Tibial artery (tissue), 4 donors: ENCODE measurements around the gene COQ4.
A peak's percentile ranks its signal among the peaks of the same experiment; 100 is the strongest.
"Not testable (repeated sequence)": the region's sequence is repeated elsewhere in the genome, so short reads cannot be mapped to it uniquely, and the experiment has no call there.

Experiments
- DNase-seq, 2 donors: peaks; one replicate each; pipeline ENCODE4 v3.0.0-alpha.2; 2019
- H3K27ac ChIP-seq, 2 donors: fragments of 200-600 bp; sonication (generic) in 1 of 2; 1 replicate in 1 of 2; 2 replicates in 1 of 2; pipeline ENCODE4 v1.5.1; 2018 to 2019; ENCODE audit warnings: mild to moderate bottlenecking in 1 of 2
- H3K27me3 ChIP-seq, 2 donors: fragments of 200-600 bp; sonication (generic) in 1 of 2; one replicate each; pipeline versions ENCODE4 v1.5.1 to v1.6.0; 2016 to 2019
- H3K36me3 ChIP-seq, 3 donors: fragments of 200-600 bp; sonication (generic) in 2 of 3; one replicate each; pipeline ENCODE4 v1.5.1; 2016 to 2019; ENCODE audit warnings: mild to moderate bottlenecking in 2 of 3
- H3K4me1 ChIP-seq, 4 donors: fragments of 200-600 bp; sonication (generic) in 2 of 4; 1 replicate in 3 of 4; 2 replicates in 1 of 4; pipeline ENCODE4 v1.5.1; 2016 to 2019
- H3K4me3 ChIP-seq, 2 donors: fragments of 200-600 bp; sonication (generic) in 1 of 2; 1 replicate in 1 of 2; 2 replicates in 1 of 2; pipeline ENCODE4 v1.5.1; 2018 to 2019; ENCODE audit warnings: mild to moderate bottlenecking in 2 of 2
- H3K9me3 ChIP-seq, 3 donors: fragments of 200-600 bp; sonication (generic) in 1 of 3; one replicate each; pipeline ENCODE4 v1.5.1; 2016 to 2019
- intact Hi-C: fragments of 100-400 bp; cut with DNase I; formaldehyde crosslinking; loops from one replicate; pipeline ENCODE4 v1.15.0; 2023; ENCODE audit warnings: low total_unique reads
- TF ChIP-seq, protein P1 (sequence below), 2 experiments: fragments of 200-600 bp in 1 of 2; fragments of 450-650 bp in 1 of 2; IDR thresholded peaks; one replicate each; pipeline ENCODE4 v1.5.1; 2017 to 2019; ENCODE audit warnings: antibody characterized with exemption in 2 of 2, mild to moderate bottlenecking in 1 of 2, moderate library complexity in 1 of 2

The COQ4 gene

DNA sequence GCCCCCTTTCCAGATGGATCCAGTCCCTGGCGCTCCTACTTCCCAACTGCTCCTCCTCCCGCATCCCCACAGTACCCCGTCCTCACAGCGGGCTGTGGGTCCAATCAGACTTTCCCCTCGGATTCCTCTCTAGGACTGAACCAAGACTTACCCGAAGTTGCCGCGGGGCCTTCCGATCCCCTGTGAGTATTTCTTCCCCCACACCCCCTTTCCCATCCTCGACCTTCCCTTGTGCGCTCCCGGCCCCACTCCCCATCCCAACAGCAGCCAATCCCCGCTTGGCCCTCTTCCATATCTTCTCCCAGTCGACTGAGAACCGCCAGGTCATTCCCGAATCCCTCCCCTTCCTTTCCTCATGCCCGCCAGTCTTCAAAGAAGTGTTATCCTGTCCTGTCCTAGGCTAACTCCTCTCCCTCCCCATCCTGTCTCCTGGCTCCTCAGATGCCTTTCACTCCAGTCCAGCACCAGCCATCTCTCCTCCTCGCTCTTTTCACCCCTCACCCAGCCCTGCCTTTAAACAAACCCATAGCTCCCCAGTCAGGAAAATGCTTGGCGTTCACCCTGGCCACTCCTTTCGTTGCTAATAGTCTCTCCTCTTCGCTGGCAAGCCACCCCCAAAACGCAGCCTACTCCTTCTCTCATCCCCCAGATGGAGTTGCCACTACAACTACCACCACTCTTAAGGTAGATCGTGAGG, 45.9 kb upstream of the COQ4 start:
- peak overlapping the region; percentile 80 to 83 for H3K27ac ChIP-seq
- H3K36me3 ChIP-seq: peaks cover 14 to 19% (median 19%) of the 10 kb centered on the region in 3 donors
- H3K4me1 ChIP-seq: peaks cover 0 to 29% (median 22%) of the 10 kb centered on the region in 4 donors
- H3K9me3 ChIP-seq: no peaks in the 10 kb centered on the region
- no peaks in the 10 kb centered on the region for H3K27me3 ChIP-seq
- peak overlapping the region; percentile 68 to 94 for H3K4me3 ChIP-seq
- TF ChIP-seq, protein P1, sequence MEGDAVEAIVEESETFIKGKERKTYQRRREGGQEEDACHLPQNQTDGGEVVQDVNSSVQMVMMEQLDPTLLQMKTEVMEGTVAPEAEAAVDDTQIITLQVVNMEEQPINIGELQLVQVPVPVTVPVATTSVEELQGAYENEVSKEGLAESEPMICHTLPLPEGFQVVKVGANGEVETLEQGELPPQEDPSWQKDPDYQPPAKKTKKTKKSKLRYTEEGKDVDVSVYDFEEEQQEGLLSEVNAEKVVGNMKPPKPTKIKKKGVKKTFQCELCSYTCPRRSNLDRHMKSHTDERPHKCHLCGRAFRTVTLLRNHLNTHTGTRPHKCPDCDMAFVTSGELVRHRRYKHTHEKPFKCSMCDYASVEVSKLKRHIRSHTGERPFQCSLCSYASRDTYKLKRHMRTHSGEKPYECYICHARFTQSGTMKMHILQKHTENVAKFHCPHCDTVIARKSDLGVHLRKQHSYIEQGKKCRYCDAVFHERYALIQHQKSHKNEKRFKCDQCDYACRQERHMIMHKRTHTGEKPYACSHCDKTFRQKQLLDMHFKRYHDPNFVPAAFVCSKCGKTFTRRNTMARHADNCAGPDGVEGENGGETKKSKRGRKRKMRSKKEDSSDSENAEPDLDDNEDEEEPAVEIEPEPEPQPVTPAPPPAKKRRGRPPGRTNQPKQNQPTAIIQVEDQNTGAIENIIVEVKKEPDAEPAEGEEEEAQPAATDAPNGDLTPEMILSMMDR (IDR thresholded peaks at IDR 0.05): no peak
- peak in 1 of 2 donors; percentile 38 for DNase-seq
- intact Hi-C loops: no loop called here

- H3K4me3 ChIP-seq, H3K27ac ChIP-seq, DNase-seq, H3K27me3 ChIP-seq, intact Hi-C loops, H3K36me3 ChIP-seq, H3K9me3 ChIP-seq: not testable (repeated sequence)
- peaks cover 0 to 22% (median 14%) of the 10 kb centered on the region in 4 donors for H3K4me1 ChIP-seq
These were observed 43.3 kb upstream of the COQ4 start for GRCh38 chr9:128279088-128280073.

DNA sequence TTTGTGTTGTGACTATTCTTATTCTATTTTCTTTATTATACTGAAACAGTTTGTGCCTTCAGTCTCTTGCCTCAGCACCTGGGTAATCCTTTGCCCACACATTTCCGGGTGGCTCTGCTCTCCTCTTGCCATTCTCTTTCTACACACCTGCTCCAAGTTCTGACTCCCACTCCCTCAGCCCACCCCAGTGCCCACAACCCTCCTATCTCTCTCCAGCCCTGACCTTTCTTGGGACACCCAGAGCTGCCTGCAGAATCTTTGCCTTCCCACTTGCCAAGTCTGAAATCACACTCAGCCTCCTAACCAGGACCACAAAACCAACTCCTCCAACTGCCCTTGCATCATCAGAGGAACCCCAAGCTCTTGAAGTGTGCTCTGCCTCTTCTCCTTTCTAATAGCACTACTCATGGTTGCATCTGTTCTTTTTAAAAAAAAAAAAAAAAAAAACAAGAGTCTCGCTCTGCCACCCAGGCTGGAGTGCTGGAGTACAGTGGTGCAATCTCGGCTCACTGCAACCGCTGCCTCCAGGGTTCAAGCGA, 42.5 kb upstream of the COQ4 start:
- DNase-seq: no peak
- TF ChIP-seq, protein P1 (IDR thresholded peaks at IDR 0.05): no peak
- Histone ChIP-seq H3K27ac (no peak overlapping the region), H3K4me1 (peaks cover 0 to 14% (median 7%) of the 10 kb centered on the region in 4 donors), H3K9me3 (no peaks in the 10 kb centered on the region), H3K4me3 (no peak overlapping the region), H3K27me3 (no peaks in the 10 kb centered on the region), H3K36me3 (peaks cover 0 to 5% (median under 1%) of the 10 kb centered on the region in 3 donors)
- intact Hi-C loops: no loop called here

DNA sequence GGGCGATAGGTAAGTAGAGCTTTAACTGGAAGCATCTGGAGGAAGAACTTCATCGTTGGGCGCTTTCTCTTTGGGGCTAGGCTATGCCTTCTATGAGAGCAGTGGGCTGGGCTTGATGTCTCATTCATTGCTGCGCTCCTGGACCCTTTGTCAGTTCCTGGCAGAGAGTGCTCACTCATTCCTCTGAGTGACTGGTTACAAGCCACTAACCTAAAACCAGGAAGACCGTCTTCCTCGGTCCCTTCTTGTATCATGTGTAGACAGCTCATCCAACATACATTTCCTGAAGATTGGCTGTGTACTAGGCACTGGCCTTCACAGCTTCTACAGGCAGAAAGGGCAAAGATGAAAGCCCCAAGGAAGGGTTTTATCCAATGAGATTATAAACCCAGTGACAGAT, 40.1 kb upstream of the COQ4 start:
- TF ChIP-seq, protein P1 (IDR thresholded peaks at IDR 0.05): no peak
- H3K36me3 ChIP-seq: peaks cover 5 to 28% (median 17%) of the 10 kb centered on the region in 3 donors
- DNase-seq: no peak
- H3K4me3 ChIP-seq: no peak overlapping the region
- no peaks in the 10 kb centered on the region for H3K9me3 ChIP-seq
- intact Hi-C loops: no loop called here
- no peak overlapping the region for H3K27ac ChIP-seq
- H3K4me1 ChIP-seq: peaks cover 0 to 2% (median under 1%) of the 10 kb centered on the region in 4 donors
- no peaks in the 10 kb centered on the region for H3K27me3 ChIP-seq

GRCh38 chr9:128285033-128285784, 37.4 kb upstream of the COQ4 start:
- TF ChIP-seq, protein P1 (IDR thresholded peaks at IDR 0.05): no peak
- no peaks in the 10 kb centered on the region for H3K4me1 ChIP-seq
- H3K36me3 ChIP-seq: peaks cover 9 to 50% (median 28%) of the 10 kb centered on the region in 3 donors
- intact Hi-C loops: no loop called here
- no peak overlapping the region for H3K4me3 ChIP-seq
- no peaks in the 10 kb centered on the region for H3K27me3 ChIP-seq
- H3K27ac ChIP-seq: no peak overlapping the region
- no peaks in the 10 kb centered on the region for H3K9me3 ChIP-seq
- DNase-seq: no peak
